ENCODE data around the gene NCLN.
"Not testable (repeated sequence)": the region's sequence is repeated elsewhere in the genome, so short reads cannot be mapped to it uniquely, and the experiment has no call there.

Gene NCLN

DNA sequence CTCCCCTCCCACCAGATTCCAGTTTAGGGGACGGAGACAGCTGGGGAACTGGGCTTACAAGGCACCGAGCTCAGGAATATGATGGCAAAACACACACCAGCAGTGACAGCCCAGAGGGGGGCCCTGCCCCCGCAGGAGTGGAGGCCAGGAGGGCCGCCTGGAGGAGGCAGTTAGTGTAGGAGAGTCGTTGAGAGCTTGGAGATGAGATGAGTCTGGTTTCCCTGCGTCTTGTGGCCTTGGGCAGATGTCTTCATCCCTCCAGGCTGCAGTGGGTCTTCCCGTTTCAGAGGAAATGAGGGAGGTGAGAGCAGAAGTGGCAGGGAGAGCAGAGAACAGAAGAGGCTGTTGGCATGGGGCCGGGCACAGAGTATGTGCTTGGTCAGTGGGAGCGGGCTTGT is 43.6 kb downstream of the NCLN start:
- DNase-seq: no peak

DNA sequence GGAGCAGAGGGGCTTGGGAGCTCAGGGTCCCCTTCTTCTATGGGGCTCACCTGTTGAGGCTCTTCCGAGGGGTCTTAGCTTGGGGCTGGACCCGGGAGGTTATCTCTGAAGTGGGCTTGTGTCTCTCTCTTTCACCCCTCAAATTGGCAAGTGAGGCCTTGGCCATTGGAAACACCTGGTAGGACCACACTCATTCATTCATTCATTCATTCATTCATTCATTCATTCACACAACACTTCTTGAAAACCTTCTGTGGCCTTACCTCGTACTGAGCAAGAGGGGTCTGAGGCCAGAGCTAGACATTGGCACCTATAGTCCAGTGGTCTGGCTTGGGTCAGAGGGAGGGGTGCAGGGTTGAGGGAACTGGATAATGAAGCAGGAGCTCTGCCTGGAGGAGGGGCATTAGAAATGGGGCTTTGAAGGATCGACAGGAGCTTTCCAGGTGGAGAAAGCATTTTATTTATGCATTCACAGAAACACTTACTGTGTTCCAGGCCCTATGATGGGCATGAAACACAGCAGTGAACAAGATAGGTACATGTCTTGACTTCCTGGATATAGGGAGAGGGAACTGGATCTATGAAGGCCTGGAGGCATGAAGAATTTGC is 44.3 kb downstream of the NCLN start:
- no peak for DNase-seq

DNA sequence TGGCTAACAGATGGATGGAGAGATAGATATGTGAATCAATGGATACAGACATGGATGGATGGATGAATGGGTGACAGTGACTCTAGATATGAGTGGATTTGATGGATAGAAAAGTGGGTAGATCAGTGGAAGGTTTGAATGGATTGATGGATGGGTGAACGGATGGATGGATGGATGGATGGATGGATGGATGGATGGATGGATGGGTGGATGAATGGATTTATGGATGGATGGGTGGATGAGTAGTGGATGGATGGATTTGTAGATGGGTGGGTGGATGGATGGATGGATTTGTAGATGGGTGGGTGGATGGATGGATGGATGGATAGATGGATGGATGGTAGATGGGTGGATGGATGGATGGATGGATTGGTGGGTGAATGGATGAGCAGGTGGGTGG is 45.6 kb downstream of the NCLN start:
- no peak for DNase-seq

DNA sequence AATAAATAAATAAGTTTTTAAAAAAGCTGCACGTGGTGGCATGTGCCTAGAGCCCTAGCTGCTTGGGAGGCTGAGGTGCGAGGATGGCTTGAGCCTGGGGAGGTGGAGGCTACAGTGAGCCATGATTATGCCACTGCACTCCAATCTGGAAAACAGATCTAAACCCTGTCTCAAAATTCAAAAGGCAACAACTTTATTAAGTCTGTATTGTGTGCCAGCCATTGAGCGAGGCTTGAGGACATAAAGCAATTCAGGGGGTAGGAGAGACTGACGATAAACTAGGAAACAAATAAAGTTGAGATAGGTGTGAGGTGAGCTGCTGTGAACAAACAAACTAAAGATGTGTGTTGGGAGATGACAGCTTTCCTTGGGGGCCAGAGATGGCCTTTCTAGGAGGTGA is 47.4 kb downstream of the NCLN start:
- DNase-seq: no peak

DNA sequence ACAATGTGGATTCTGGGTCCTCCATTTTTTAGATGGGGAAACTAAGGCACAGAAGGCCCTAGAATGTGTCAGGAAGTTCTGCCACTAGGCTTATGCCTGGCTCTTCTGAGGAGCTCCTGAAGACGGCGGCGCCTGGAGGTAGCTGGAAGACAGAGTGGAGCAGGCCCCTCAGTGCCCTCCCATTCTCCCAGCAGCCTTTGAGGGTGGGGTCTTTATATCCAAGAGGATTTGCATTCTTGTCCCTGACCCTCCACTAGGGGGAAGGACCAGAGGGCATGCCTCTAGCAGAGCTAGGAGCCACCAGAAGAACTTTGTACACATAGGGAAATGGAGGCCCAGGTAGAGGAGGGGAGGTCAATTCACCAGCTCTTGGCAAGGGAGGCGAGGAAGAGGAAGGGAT is 48.1 kb downstream of the NCLN start:
- no peak for DNase-seq

DNA sequence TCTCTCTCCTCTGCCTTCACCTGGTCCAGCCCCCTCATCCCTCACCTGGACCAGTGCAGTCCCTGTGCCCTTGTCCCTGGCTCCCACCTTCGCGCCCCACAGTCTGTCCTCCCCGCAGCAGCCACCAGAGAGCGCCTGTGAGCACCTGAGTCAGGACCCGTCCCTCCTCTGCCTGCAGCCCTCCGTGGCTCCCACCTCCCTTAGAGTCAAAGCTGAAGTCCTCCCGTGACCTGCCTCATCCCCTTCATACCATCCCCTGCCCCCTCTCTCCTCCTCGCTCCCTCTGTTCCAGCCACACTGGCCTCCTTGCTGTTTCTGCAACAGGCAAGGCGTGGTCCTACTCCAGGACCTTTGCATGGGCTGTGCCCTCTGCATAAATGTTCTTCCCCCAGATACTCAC is 49.1 kb downstream of the NCLN start:
- peak; percentile 70 for DNase-seq

DNA sequence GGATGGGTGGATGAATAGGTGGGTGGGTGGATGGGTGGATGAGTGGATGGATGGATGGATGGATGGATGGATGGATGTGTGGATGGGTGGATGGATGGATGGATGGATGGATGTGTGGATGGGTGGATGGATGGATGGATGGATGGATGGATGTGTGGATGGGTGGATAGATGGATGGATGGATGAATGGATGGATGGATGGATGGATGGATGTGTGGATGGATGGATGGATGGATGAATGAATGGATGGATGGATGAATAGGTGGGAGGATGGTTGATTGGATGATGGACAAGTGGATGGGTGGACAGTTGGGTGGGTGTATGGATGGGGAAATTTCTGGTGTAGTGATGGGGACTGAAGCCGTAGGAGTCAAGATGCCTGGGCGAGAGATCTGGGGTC is 49.9 kb downstream of the NCLN start:
- not testable (repeated sequence) for DNase-seq

DNA sequence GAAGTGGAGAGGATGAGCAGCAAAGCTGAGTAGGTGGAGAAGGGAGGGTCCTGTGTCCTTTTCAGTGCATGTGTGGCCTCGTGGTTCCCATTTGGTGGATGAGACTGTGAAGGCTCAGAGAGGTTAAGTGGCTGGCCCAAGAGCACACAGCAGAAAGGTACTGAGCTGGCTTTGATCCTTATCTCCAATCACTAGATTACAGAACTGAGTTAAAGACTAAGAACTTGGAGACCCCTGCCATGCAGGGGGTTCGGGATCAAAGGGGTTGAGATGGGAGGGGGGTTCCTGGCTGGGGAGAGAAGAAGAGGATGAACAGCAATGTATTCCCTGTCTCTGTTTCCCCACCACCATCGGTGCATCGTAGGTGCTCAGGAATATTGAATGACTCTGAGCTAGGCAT is 50.5 kb downstream of the NCLN start:
- DNase-seq: no peak

DNA sequence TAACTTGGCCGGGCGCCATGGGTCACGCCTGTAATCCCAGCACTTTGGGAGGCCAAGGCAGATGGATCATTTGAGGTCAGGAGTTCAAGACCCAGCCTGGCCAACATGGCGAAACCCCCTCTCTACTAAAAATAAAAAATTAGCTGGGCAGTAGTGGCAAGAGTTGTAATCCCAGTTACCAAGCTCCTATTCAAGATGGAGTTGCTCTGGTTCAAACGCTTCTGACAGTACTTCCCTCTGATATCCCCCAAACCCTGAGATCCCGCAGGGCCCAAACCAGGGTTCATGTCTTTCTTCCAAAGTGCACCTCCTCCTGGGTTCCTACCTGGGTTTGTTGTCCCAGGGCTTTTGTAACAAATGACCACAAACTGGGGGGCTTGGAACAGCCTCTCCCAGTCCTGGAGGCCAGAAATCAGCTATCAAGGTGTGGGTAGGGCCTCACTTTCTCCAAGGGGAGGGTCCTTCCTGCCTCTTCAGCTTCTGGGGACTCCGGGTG is 52.4 kb downstream of the NCLN start:
- DNase-seq: no peak

DNA sequence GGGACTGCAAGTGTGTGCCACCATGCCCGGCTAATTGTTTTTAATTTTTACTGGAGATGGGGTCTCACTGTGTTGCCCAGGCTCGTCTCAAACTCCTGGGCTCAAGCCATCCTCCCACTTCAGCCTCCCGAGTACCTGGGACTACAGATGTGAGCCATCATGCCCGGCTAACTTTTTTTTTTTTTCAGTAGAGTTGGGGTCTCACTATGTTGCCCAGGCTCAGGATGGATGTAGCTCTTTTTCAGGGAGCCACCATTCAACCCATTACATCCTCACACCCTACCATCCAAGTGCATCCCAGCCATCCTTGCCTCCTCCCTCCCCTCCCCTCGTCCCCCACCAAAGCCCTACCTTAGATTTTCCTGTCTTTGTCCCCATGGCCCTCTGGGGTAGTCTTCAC is 53.6 kb downstream of the NCLN start:
- no peak for DNase-seq

DNA sequence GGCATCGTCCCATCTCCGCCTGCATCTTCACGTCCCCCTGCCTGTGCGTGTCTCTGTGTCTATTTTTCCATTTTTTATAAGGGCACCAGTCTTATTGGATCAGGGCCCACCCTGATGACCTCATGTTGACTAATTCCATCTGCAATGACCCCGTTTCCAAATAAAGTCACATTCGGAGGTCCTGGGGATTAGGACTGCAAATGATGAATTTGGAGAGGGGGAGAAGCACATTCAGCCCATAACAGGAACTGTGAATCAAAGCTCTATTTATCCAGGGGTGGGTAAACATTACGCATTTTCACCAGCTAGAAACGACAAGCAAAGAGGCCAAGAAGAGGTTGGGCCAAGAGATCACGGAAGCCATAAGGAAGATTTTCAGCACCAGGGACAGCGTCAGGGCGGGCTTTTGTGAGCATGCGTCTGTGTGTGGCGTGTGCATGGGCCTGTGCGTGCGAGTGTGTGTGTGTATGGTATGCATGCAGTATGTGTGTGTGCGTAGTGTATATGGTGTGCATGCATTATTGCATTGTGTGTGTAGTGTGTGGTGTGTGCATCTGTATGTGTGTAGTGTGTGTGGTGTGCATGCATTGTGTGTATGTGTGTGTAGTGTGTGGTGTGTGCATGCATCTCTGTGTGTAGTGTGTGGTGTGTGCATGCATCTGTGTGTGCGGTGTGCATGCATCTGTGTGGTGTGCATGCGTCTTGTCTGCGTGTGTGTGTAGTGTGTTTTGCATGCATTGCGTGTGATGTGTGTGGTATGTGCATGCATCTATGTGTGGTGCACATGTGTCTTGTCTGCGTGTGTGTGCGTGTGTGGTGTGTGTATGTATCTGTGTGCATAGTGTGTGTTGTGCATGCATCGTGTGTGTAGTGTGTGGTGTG is 58.3 kb downstream of the NCLN start:
- peak; percentile 68 to 71 for DNase-seq

DNA sequence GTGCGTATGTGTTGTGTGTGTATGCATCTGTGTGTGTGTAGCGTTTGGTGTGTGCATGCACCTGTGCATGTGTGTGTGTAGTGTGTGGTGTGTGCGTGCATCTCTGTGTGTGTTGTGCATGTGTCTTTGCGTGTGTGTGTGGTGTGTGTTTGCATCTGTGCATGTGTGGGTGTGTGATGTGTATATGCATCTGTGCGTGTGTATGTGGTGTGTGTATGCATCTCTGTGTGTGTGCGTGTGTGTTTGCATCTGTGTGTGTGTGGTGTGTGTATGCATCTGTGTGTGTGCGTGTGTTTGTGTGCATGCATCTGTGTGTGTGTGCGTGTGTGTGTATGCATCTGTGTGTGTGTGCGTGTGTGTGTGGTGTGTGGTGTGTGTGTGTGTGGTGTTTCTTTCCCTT is 59.3 kb downstream of the NCLN start:
- no peak for DNase-seq

DNA sequence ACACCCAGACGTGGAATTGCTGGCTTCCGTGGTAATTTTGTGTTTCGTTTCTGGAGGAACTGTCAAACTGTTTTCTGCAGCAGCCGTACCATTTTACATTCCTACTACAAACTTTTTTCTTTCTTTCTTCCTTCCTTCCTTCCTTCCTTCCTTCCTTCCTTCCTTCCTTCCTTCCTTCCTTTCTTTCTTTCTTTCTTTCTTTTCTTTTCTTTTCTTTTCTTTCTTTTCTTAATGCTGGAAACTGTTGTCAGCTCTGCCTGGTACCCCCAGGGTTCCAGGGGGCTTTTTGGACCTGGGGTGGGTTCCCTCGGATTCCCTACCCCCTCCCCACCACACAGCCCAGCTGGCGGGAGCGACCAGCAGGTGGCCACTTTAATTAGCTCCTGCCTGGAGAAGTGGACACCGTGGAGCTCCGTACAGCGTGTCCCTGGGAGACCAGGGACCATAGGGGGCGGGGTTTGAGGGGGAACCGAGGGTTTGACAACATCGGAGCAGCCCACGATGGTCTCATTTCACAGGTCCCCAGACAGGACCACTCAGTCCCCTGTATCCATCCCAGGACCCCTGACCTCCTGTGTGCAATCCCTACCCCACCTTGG is 63.1 kb downstream of the NCLN start:
- DNase-seq: no peak

DNA sequence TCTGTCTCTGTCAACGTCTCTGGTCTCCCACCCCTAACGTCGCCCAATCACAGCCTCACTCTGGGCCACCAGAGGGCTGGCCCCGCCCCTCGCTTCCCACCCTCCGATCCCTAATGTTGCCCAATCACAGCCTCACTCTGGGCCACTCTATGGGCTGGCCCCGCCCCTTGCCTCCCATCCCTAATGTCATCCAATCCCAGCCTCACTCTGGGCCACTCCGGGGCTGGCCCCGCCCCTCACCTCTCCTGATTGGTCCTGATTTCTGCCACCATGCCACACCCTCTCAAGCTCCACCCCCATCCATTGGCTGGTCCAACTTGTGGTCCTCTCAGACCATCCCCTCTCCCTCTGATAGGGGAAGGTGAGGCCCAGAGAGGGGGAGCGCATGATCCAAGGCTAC is 63.7 kb downstream of the NCLN start:
- DNase-seq: peak; percentile 38 to 48

DNA sequence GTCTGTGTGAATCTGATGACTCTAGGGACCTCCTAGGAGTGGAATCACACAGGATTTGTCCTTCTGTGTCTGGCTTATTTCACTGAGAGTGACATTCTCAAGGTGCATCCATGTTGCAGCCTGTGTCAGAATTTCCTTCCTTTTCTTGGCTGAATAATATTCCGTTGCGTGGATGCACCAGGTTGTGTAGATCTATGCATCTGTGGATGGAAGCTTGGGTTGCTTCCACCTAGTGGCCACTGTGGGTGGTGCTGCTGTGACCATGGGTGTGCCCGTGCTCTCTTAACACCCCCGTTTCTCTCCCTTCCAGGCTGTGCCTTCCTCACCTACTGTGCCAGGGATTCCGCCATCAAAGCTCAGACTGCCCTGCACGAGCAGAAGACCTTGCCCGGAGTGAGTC is 64.9 kb downstream of the NCLN start:
- DNase-seq: peak; percentile 63 to 68

DNA sequence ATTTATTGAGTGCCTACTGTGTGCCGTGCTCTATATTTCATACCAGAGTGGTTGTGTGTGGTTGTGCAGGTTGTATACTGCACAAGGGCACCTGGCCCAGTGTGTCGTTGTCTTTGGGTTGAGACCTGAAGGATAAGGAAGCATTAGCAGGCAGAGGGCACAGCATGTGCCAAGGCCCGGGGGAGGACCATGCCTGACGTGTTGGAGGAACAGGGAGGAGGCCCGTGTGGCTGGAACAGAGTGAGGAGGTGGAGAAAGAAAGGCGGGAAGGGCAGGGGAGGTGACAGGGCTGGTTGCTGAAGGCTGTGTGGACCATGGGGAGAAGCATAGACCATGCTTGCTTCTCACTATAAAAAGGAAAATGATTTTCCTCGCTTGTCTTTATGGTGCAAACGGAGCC is 65.5 kb downstream of the NCLN start:
- DNase-seq: no peak

DNA sequence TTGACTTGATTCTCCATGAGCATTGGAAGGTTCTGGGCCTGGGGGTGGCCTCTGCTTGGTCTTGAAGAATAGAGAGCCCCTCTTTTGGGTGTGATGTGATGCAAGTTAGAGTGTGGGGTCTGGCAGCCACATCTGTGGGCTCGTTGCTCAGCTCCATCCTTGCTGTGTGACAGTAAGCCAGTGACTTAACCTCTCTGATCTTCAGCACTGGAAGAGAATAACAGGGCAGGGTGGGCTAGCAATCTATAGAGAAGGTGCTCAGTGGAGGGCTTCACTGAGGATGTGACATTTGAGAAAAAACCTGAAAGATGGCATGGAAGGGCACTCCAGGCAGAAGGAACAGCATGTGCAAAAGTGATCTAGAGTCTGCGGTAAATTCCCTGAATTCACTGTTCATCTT is 66.9 kb downstream of the NCLN start:
- DNase-seq: no peak

DNA sequence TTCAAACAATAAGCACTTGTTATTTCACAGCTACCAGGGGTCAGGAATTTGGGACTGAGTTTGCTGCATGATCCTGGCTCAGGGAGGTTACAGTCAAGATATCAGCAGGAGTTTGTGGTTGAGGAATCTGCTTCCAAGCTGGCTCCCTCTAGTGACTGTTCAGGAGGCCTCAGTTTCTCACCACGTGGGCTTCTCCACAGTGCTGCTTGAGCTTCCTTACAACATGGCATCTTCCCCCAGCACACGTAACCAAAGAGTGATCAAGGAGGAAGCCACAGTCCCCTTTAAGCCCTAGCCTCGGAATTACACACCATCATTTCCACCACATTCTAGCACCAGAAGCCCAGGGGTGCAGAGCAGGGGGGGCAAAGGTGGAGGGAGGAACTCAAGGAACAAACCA is 67.5 kb downstream of the NCLN start:
- DNase-seq: no peak

DNA sequence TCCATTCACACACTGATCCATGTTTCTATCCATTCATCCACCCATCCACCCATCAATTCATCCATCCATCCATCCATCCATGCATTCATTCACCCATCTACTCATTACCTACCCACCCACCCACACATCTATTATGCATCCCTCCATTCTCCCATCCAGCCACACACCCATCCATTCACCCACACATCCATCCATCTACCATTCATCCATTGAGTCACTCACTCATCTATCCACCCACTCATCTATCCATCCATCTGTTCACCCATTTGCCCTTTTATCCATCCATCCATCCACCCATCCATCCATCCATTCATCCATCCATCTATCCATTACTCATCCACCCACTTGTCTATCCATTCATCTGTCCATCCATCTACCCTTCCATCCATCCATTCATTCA is 68.8 kb downstream of the NCLN start:
- DNase-seq: no peak

DNA sequence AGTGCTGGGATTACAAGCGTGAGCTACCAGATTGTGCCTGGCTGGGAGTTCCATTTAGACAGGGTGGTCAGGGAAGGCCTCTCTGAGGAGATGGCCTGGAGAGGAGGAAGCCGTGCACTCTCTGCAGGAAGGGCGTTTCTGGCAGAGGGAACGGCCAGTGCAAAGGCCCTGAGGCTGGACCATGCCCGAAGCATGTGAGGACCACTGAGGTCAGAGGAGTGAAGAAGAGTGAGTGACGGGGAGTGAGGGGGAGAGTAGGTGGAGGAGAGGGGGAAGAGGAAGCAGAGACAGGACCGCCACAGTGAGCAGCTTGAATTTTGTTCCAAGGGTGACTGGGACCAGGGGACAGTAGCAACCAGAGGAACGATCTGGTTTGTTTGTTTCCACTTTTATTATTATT is 71.3 kb downstream of the NCLN start:
- DNase-seq: no peak
